ENCODE measurements around the gene BCHE.

GRCh38 chr3:165805946-165806561 lies 31.2 kb downstream of the BCHE start:
- TF ChIP-seq POLR2AphosphoS5 (IDR thresholded peaks at IDR 0.05) (no peak), POLR2A (IDR thresholded peaks at IDR 0.05) (no peak), CTCF (IDR thresholded peaks at IDR 0.05) (peak in 1 of 4 experiments; percentile 1), EP300 (IDR thresholded peaks at IDR 0.05) (no peak)
